HCT116 (cell line): ENCODE results near the gene IL10RB. TPM values are rescaled to one million over a fixed set of nuclear protein-coding genes. Genes with fewer than 3 reads are reported as not detected.

Source experiments
- ATAC-seq: fragments of 200-7000 bp; cut with Tn5 transposase; 2 replicates; pipeline ENCODE4 v1.9.1; 2020; ENCODE audit warnings: mild to moderate bottlenecking, moderate library complexity
- BruUV-seq: library from RNA; stranded (reverse); fragments of 400-500 nt; replicated peaks from 2 replicates; lab custom pipeline; 2021; lab: Mats Ljungman, UMichigan
- CTCF ChIA-PET: fragments of 300-600 bp; sonication (Branson Sonifier 250); formaldehyde crosslinking; loops from one replicate; lab custom pipeline; 2021; ENCODE audit warnings: antibody characterized with exemption; lab: Charles Lee
- POLR2A ChIA-PET: fragments of 300-600, 350-600 bp; sonication (Branson Sonifier 250); formaldehyde crosslinking; loops from one replicate; lab custom pipeline; 2021; ENCODE audit warnings: antibody characterized with exemption; lab: Charles Lee
- RAD21 ChIA-PET, 2 experiments: fragments of 300-600 bp; sonication (Branson Sonifier 250); formaldehyde crosslinking; loops; one replicate each; lab custom pipeline; 2023; ENCODE audit warnings: low total read pairs in 2 of 2; ENCODE audit not compliant: uncharacterized antibody in 2 of 2, unreplicated experiment in 2 of 2, low non-redundant PET in 1 of 2; lab: Charles Lee
- DNase-seq: peaks from one replicate; pipeline ENCODE4 v3.0.0-alpha.2; 2010; ENCODE audit warnings: low read depth, low spot score
- H2AFZ ChIP-seq: fragments of 200-600 bp; shearing (Covaris generic), sonication (generic); 2 replicates; pipeline ENCODE4 v1.6.1; 2017; ENCODE audit warnings: low read depth, mixed run types, mixed read lengths, antibody characterized with exemption, low read length; ENCODE audit not compliant: poor library complexity, severe bottlenecking
- H3K27ac ChIP-seq: 2 replicates; pipeline ENCODE4 v1.5.1; 2012; ENCODE audit warnings: low read depth, low read length
- H3K27me3 ChIP-seq: fragments of 200-600 bp; sonication (generic); 2 replicates; pipeline ENCODE4 v1.6.1; 2016; ENCODE audit warnings: mixed run types, low read length, mixed read lengths; ENCODE audit not compliant: insufficient read depth
- H3K36me3 ChIP-seq, 2 experiments: fragments of 200-500 bp in 1 of 2; fragments of 200-600 bp in 1 of 2; sonication (Bioruptor generic) in 1 of 2; sonication (generic) in 1 of 2; 2 replicates each; pipeline versions ENCODE4 v1.5.1 to v1.6.1; 2014 to 2016; ENCODE audit warnings: low read length in 2 of 2, inconsistent platforms in 1 of 2, mixed read lengths in 1 of 2, mixed run types in 1 of 2; ENCODE audit not compliant: insufficient read depth in 2 of 2, control insufficient read depth in 1 of 2
- H3K4me1 ChIP-seq, 2 experiments: fragments of 200-600 bp in 1 of 2; sonication (generic) in 1 of 2; 2 replicates each; pipeline versions ENCODE4 v1.5.1 to v1.6.1; 2012 to 2017; ENCODE audit warnings: low read length in 2 of 2, inconsistent platforms in 1 of 2, mild to moderate bottlenecking in 1 of 2, mixed read lengths in 1 of 2, mixed run types in 1 of 2, moderate library complexity in 1 of 2; ENCODE audit not compliant: insufficient read depth in 2 of 2, control insufficient read depth in 1 of 2
- H3K4me2 ChIP-seq: fragments of 200-600 bp; sonication (generic); 2 replicates; pipeline ENCODE4 v1.6.1; 2017; ENCODE audit warnings: mixed run types, low read length, mixed read lengths
- H3K4me3 ChIP-seq, 2 experiments: fragments of 200-600 bp in 1 of 2; sonication (generic) in 1 of 2; replicated peaks in 1 of 2; 2 replicates each; pipeline ENCODE4 v1.5.1; 2011 to 2016; ENCODE audit warnings: low read length in 2 of 2, control low read depth in 1 of 2, low read depth in 1 of 2, mild to moderate bottlenecking in 1 of 2, mixed read lengths in 1 of 2, mixed run types in 1 of 2
- H3K79me2 ChIP-seq: fragments of 200-600 bp; sonication (generic); 2 replicates; pipeline ENCODE4 v1.6.1; 2017; ENCODE audit warnings: mild to moderate bottlenecking, mixed run types, low read length, moderate library complexity, mixed read lengths; ENCODE audit not compliant: insufficient read depth
- H3K9ac ChIP-seq: fragments of 200-600 bp; sonication (generic); 2 replicates; pipeline ENCODE4 v1.6.1; 2016; ENCODE audit warnings: low read length, mixed read lengths
- H3K9me2 ChIP-seq: fragments of 200-600 bp; sonication (generic), shearing (Covaris generic); 2 replicates; pipeline ENCODE4 v1.6.1; 2017; ENCODE audit warnings: mixed run types, mild to moderate bottlenecking, moderate library complexity; ENCODE audit not compliant: insufficient read depth
- H3K9me3 ChIP-seq, 2 experiments: fragments of 200-500 bp in 1 of 2; fragments of 200-600 bp in 1 of 2; sonication (Bioruptor generic) in 1 of 2; sonication (generic) in 1 of 2; 2 replicates each; pipeline ENCODE4 v1.6.1; 2014 to 2017; ENCODE audit warnings: low read length in 2 of 2, mixed read lengths in 2 of 2, inconsistent platforms in 1 of 2, low read depth in 1 of 2, mild to moderate bottlenecking in 1 of 2, mixed run types in 1 of 2, moderate library complexity in 1 of 2; ENCODE audit not compliant: control insufficient read depth in 1 of 2, insufficient read depth in 1 of 2
- H4K20me1 ChIP-seq: fragments of 200-600 bp; sonication (generic), shearing (Covaris generic); 2 replicates; pipeline ENCODE4 v1.6.1; 2017; ENCODE audit warnings: mixed run types, mild to moderate bottlenecking, moderate library complexity; ENCODE audit not compliant: insufficient read depth
- CBX3 ChIP-seq: IDR thresholded peaks from 2 replicates; pipeline ENCODE4 v1.6.1; 2012; ENCODE audit warnings: low read depth
- CTCF ChIP-seq, 3 experiments: fragments of 200-600 bp in 1 of 3; sonication (generic) in 1 of 3; IDR thresholded peaks in 2 of 3; conservative IDR thresholded peaks in 1 of 3; 2 replicates each; pipeline ENCODE4 v1.5.1; 2012 to 2017; ENCODE audit warnings: low read depth in 2 of 3, low read length in 2 of 3, antibody characterized with exemption in 1 of 3, borderline replicate concordance in 1 of 3, control low read depth in 1 of 3, mild to moderate bottlenecking in 1 of 3, mixed read lengths in 1 of 3, mixed run types in 1 of 3, moderate library complexity in 1 of 3; ENCODE audit not compliant: insufficient read depth in 1 of 3
- ELF1 ChIP-seq: IDR thresholded peaks from 2 replicates; pipeline ENCODE4 v1.6.1; 2012; ENCODE audit warnings: low read depth, borderline replicate concordance
- EZH2 ChIP-seq: fragments of 200-600 bp; sonication (generic); IDR thresholded peaks from 2 replicates; pipeline ENCODE4 v1.6.1; 2017; ENCODE audit warnings: antibody characterized with exemption, mixed run types
- JUND ChIP-seq: IDR thresholded peaks from 2 replicates; pipeline ENCODE4 v1.6.1; 2012
- MAX ChIP-seq: IDR thresholded peaks from 2 replicates; pipeline ENCODE4 v1.6.1; 2012
- POLR2A ChIP-seq: IDR thresholded peaks from 2 replicates; pipeline ENCODE4 v1.7.0; 2011; ENCODE audit warnings: borderline replicate concordance; ENCODE audit not compliant: insufficient read depth, insufficient read length; ENCODE audit errors: extremely low read depth
- POLR2AphosphoS5 ChIP-seq: IDR thresholded peaks from 2 replicates; pipeline ENCODE4 v1.6.1; 2011; ENCODE audit warnings: mild to moderate bottlenecking, low read depth, low read length, moderate library complexity
- RAD21 ChIP-seq: IDR thresholded peaks from 2 replicates; pipeline ENCODE4 v1.6.1; 2012; ENCODE audit warnings: low read depth, mild to moderate bottlenecking
- REST ChIP-seq: IDR thresholded peaks from 2 replicates; pipeline ENCODE4 v1.6.1; 2012; ENCODE audit warnings: low read depth
- SIN3A ChIP-seq: IDR thresholded peaks from 2 replicates; pipeline ENCODE4 v1.6.1; 2012; ENCODE audit warnings: low read depth
- SRF ChIP-seq: IDR thresholded peaks from 2 replicates; pipeline ENCODE4 v1.6.1; 2012; ENCODE audit warnings: low read depth
- TCF7L2 ChIP-seq: IDR thresholded peaks from 2 replicates; pipeline ENCODE4 v1.7.0; 2011; ENCODE audit warnings: borderline replicate concordance, inconsistent platforms; ENCODE audit not compliant: insufficient read depth, insufficient read length; ENCODE audit errors: extremely low read depth
- YY1 ChIP-seq: IDR thresholded peaks from 2 replicates; pipeline ENCODE4 v1.6.1; 2011; ENCODE audit warnings: low read length, low read depth, moderate library complexity, mild to moderate bottlenecking; ENCODE audit not compliant: insufficient replicate concordance; ENCODE audit errors: extremely low read depth
- ZBTB33 ChIP-seq: IDR thresholded peaks from 2 replicates; pipeline ENCODE4 v1.6.1; 2011; ENCODE audit warnings: mild to moderate bottlenecking, low read length, moderate library complexity; ENCODE audit not compliant: insufficient replicate concordance; ENCODE audit errors: extremely low read depth
- ZFX ChIP-seq: fragments of 450-650 bp; IDR thresholded peaks from 2 replicates; pipeline ENCODE4 v1.6.1; 2017
- ZNF274 ChIP-seq: fragments of 200-500 bp; sonication (Bioruptor generic); IDR thresholded peaks from 2 replicates; pipeline ENCODE4 v1.6.1; 2014; ENCODE audit warnings: mild to moderate bottlenecking, low read depth, low read length, inconsistent platforms
- intact Hi-C: fragments of 100-400 bp; cut with micrococcal nuclease; formaldehyde crosslinking; loops from 2 replicates; pipeline ENCODE4 v1.10.0; 2022
- total RNA-seq: library from RNA; stranded (reverse); gene quantifications from one replicate; pipeline ENCODE4 v1.2.1, GENCODE V29; 2021; ENCODE audit not compliant: unreplicated experiment
- TF ChIP-seq, protein P1 (sequence below): IDR thresholded peaks from 2 replicates; pipeline ENCODE4 v1.6.1; 2012

IL10RB gene
- total RNA-seq, 1 experiment from 2014 or later = 13.7 TPM

DNA sequence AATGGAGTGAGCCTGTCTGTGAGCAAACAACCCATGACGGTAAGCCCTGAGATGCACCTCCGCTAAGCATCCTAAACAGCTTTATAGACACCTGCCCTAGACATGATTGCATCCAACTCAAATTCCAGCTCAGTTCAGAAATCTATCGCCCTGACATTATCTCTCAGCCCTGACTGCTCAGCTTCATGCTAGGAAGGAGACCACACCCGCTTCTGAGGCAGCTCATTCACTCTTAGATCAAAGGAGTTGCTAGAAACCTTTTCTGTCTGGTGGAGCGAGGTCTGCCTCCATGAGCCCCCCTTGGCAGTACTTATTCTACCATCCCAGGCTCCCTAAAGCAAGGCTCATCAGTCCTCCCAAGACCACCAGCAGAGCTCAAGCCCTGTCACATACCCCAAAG is 17.0 kb downstream of the IL10RB start:
- peaks cover 12 to 20% of the 10 kb centered on the region in 2 experiments for H3K4me1 ChIP-seq
- no peak overlapping the region for H3K27ac ChIP-seq
- ATAC-seq = no peak
- H3K9me2 ChIP-seq = no peaks in the 10 kb centered on the region
- TF ChIP-seq CTCF (IDR thresholded peaks at IDR 0.05 in 2 of 3, conservative IDR thresholded peaks at IDR 0.05 in 1 of 3; ENCODE audit: borderline replicate concordance in 1 of 3, insufficient read depth in 1 of 3, low read depth in 2 of 3, low read length in 2 of 3) = no peak
- TF ChIP-seq POLR2A = no peak
- TF ChIP-seq TCF7L2 = no peak
- TF ChIP-seq YY1 = no peak
- TF ChIP-seq ZFX = no peak
- no peak for TF ChIP-seq ZBTB33
- TF ChIP-seq SRF = no peak
- no peak for TF ChIP-seq SIN3A
- no peak for TF ChIP-seq REST
- no peak for TF ChIP-seq CBX3
- no peak for TF ChIP-seq ELF1
- TF ChIP-seq EZH2 = no peak
- no peak for TF ChIP-seq MAX
- TF ChIP-seq ZNF274 = no peak
- TF ChIP-seq, protein P1, sequence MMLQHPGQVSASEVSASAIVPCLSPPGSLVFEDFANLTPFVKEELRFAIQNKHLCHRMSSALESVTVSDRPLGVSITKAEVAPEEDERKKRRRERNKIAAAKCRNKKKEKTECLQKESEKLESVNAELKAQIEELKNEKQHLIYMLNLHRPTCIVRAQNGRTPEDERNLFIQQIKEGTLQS = no peak
- no peak for TF ChIP-seq POLR2AphosphoS5
- no peak for TF ChIP-seq JUND
- no peak for TF ChIP-seq RAD21
- TF ChIP-seq, all 23 proteins: peak for 0
- Histone ChIP-seq H2AFZ (no peak overlapping the region), H3K36me3 (peaks cover 0 to 8% of the 10 kb centered on the region in 2 experiments; a peak in 2 of 4 replicates), H3K4me3 (no peak overlapping the region), H3K9ac (no peak overlapping the region), H3K27me3 (no peaks in the 10 kb centered on the region), H3K79me2 (no peaks in the 10 kb centered on the region), H4K20me1 (no peaks in the 10 kb centered on the region), H3K9me3 (peaks cover 0 to 9% of the 10 kb centered on the region in 2 experiments; a peak in 1 of 4 replicates), H3K4me2 (no peak overlapping the region)
- ChIA-PET POLR2A (no interaction called here), CTCF (no interaction called here), RAD21 (no interaction called here)
- no peak for DNase-seq
- intact Hi-C loops = no loop called here
- BruUV-seq = no TSS peak
